Forelimb muscle (tissue), 1 donor: ENCODE measurements around the gene PPP4R4. TPM values are rescaled to one million over a fixed set of nuclear protein-coding genes. Genes with fewer than 3 reads are reported as not detected.
"Not testable (repeated sequence)": the region's sequence is repeated elsewhere in the genome, so short reads cannot be mapped to it uniquely, and the experiment has no call there.

Experiments
- DNase-seq: peaks from one replicate; pipeline ENCODE4 v3.0.0-alpha.2; 2013; ENCODE audit warnings: low read depth
- polyA plus RNA-seq: library from polyadenylated mRNA; unstranded; fragments of 120-200 nt; gene quantifications from one replicate; pipeline ENCODE4 v1.2.1, GENCODE V29; 2013; ENCODE audit not compliant: insufficient read length

Gene PPP4R4
- polyA plus RNA-seq, 1 donor: 0.13 TPM

- no peak for DNase-seq
These were observed 28.1 kb upstream of the PPP4R4 start for GRCh38 chr14:94145902-94146527.

GRCh38 chr14:94152676-94153075, 21.4 kb upstream of the PPP4R4 start:
- DNase-seq: no peak

DNA sequence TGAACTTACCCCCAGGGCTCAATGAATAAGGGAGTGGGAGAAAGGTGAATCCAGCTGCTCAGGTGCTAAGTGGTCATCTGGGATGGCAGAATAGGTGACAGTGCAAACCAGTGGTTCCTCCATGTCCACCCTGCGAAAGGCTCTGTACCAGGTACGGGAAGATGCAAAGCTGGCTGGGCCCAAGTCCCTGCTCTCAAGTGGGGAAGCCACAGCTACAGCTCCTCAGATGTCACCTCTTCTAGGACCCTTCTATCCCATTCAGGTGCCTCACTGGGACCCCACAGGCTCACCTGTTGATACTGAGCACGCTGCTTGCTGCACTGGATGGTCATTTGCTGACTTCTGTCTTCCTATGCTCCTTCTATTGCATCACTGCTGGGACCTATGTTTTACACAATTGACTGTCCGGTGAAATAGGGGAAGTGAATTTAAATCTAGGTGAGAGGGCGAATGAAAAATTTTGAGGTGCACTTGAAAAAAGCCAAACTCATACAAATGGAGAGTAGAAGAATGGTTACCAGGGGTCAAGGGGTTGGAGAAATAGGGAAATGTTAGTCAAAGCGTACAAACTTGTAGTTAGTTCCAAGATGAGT, 20.3 kb upstream of the PPP4R4 start:
- DNase-seq: no peak

GRCh38 chr14:94156143-94156542, 18.0 kb upstream of the PPP4R4 start:
- DNase-seq: not testable (repeated sequence)

DNA sequence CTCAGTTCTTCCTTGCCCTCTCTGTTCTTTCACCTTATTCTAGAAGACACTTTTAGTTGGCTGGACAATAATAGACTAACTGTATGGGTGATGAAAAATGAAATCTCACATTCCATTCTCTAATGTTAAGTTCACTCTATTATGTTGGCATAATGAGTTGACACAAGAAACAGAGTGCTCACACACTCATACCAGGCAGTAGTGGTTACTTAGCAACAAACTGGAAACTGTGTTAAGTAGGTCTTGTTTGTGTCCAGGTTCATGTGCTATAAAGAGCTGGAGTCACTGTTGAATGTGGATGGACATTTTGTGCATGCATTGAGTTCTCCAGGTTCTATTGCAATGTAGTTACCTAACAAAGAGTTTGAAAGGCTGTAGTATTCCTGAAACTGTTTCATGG, 16.9 kb upstream of the PPP4R4 start:
- no peak for DNase-seq

GRCh38 chr14:94158239-94158883, 15.8 kb upstream of the PPP4R4 start:
- no peak for DNase-seq

GRCh38 chr14:94161058-94161457, 13.1 kb upstream of the PPP4R4 start:
- DNase-seq: no peak

GRCh38 chr14:94161981-94162380, 12.1 kb upstream of the PPP4R4 start:
- DNase-seq: no peak

DNA sequence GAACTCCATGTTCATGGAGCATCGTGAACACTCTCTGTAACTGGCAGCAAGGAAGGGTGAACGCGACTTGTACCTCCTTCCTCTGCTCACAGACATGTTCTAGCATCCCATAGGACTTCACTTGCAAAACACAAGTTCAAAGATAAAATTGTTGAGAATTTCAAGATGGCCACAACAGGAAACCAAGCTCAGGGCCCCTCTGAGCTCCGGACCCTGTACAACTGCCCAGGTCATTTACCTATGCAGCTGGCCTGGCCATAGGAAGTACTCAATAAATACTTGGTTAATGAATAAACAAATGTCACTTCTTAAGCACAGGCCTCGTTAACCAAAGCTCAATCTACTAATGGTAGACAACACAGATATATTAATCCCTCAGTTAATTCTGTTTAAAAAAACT, 11.7 kb upstream of the PPP4R4 start:
- no peak for DNase-seq

GRCh38 chr14:94163796-94164195, 10.3 kb upstream of the PPP4R4 start:
- DNase-seq: no peak

- DNase-seq: no peak
These were observed 9.3 kb upstream of the PPP4R4 start for GRCh38 chr14:94164685-94165431.

DNA sequence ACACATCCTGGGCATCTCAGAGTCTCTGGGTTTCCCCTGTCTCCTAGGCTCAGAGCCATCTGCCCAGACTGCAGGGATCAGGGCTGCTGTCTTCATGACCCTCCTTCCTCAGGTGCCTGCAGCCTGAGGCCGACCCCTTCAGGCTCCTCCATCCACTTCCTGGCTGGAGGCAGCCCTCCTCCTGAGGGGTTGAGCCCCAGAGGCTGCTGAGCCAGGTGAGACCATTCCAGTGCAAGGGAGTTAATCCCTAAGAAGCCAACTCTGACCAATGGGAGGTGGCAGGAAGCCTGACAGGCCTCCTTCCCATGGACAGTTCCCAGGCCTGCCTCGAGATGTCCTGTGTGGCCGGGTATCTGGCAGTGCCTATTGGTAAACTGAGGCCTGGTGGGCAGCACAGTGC, 8.4 kb upstream of the PPP4R4 start:
- no peak for DNase-seq

DNA sequence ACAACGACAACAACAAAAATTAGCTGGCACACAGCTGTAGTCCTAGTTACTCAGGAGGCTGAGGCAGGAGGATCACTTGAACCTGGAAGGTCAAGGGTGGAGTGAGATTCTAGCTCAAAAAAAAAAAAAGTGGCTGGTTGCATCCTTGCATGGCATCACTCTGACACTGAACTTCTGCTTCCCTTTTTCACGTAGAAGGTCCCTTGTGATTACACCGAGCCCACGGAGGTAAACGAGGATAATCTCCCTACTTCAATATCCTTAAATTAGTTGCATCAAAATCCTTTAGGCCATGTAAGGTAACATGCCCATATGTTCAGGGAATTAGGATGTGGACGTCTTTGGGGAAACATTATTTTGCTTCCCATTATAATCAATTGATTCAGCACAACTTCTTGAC, 4.0 kb upstream of the PPP4R4 start:
- no peak for DNase-seq

GRCh38 chr14:94171208-94171607, 2.9 kb upstream of the PPP4R4 start:
- DNase-seq: no peak

DNA sequence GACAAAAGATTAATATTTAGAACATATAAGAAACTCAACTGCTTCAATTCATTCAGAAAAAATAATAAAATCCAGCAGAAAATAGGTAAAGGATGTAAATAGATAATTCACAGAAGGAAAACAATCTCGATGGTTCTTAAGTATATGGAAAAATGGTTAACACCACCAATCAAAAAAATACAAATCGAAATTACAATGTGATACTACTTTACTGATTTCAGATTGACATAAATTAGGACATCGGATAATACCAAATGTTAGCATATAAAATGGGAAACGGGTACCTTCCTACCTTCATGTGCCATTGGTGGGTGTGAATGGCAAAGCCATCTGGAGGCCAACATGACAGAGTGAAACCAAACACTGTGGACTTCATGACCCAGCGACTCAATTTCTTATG, 1.6 kb upstream of the PPP4R4 start:
- no peak for DNase-seq

- no peak for DNase-seq
These were observed 644 bp upstream of the PPP4R4 start for GRCh38 chr14:94173471-94173884.

- DNase-seq: no peak
These were observed 485 bp downstream of the PPP4R4 start for GRCh38 chr14:94174604-94175010.

DNA sequence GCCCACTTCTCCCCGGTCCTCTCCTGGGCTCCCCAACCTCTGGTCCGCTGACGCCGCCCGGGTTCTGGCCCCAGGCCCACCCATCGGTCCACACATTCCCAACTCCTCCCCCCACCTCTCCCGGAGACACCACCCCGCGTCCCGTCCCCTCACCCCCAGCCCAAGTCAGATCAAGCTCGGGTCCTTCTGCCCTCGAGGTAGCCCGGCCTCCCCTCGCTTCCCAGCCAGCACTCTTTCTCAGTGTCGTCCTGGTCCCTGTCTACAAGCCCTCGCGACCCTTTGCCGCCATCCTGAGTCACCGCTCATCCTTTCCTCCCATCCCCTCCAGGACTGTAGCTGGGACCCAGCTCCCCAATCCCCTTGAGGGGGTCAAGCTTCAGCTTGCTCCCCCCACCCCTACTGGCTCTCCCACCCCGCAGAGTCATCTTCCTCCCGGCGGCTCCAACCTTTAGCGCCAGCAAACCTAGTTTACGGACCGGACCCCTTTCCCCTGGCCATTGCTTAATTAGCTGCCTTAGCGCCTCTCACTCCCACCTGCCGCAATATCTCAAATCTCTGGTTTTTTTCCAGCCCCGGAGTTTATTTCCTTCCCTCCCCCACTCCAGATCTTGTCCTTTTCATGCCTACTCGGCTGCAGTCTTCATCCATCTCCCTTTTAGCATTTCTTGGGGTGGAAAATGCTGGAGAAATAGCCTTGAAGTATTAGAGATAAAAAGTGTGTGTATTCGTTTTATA, 1.1 kb downstream of the PPP4R4 start:
- DNase-seq: no peak

- DNase-seq: no peak
These were observed 1.6 kb downstream of the PPP4R4 start for GRCh38 chr14:94175747-94176146.

DNA sequence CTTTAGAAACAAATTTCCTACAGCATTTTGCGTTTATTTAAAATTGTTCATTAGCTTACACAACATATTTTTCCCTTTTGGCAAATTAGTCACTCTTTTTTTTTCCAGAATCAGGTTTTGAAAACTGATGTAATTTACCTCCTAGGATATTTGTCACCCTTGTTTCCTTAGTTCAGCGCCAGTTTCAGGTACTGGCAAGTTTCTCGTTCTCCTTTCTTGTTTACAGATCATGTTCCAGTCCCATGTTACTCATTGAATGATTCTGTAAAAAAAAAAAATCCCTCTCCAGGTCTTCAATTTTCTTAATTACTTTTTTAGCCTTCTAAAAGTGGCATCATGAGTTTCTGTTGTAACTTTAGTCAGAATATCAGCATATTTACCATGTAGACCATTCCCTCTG, 2.7 kb downstream of the PPP4R4 start:
- DNase-seq: no peak

- no peak for DNase-seq
These were observed 3.7 kb downstream of the PPP4R4 start for GRCh38 chr14:94177806-94178205.

DNA sequence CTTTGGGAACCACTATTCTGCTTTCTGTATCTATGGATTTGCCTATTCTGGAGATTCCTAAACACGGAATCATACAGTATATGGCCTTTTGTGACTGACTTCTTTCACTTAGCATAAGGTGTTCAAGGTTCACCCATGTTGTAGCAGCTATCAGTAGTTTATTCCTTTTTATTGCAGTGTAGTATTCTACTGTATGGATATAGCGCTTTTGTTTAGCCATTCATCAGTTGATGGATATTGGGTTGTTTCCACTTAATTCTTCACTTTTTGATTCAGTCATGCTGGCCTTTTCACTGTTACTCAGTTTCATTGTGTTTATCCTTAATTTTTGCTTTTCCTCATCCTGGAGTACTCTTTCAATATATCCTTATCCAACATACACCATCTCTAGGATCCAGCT, 5.1 kb downstream of the PPP4R4 start:
- no peak for DNase-seq
